MCF 10A (cell line): ENCODE results near the gene GADL1. TPM values are rescaled to one million over a fixed set of nuclear protein-coding genes. Genes with fewer than 3 reads are reported as not detected.

Source experiments
- BruUV-seq: library from RNA; stranded (reverse); fragments of 400-500 nt; replicated peaks from 2 replicates; lab custom pipeline; 2021; lab: Mats Ljungman, UMichigan
- CTCF ChIA-PET: fragments of 300-600 bp; sonication (Branson Sonifier 250); formaldehyde crosslinking; extraction: SDS; loops from one replicate; lab custom pipeline; 2021; ENCODE audit warnings: antibody characterized with exemption, inconsistent platforms; lab: Yijun Ruan, JAX
- POLR2A ChIA-PET: fragments of 300-600, 350-650 bp; sonication (Branson Sonifier 250); formaldehyde crosslinking; extraction: SDS; loops from one replicate; lab custom pipeline; 2020; ENCODE audit warnings: antibody characterized with exemption, inconsistent platforms; lab: Yijun Ruan, JAX
- DNase-seq: peaks from one replicate; pipeline ENCODE4 v3.0.0-alpha.2; 2018; ENCODE audit not compliant: unreplicated experiment
- H3K27ac Mint-ChIP-seq: one replicate; pipeline ENCODE4 v1.8.0; 2022; ENCODE audit warnings: mild to moderate bottlenecking, low read depth, mixed read lengths; ENCODE audit not compliant: unreplicated experiment
- H3K27me3 Mint-ChIP-seq: one replicate; pipeline ENCODE4 v1.8.0; 2022; ENCODE audit warnings: mixed read lengths; ENCODE audit not compliant: insufficient read depth, unreplicated experiment
- H3K36me3 Mint-ChIP-seq: one replicate; pipeline ENCODE4 v1.8.0; 2022; ENCODE audit warnings: mild to moderate bottlenecking, moderate library complexity, mixed read lengths; ENCODE audit not compliant: insufficient read depth, unreplicated experiment
- H3K4me1 Mint-ChIP-seq: one replicate; pipeline ENCODE4 v1.8.0; 2022; ENCODE audit warnings: mixed read lengths; ENCODE audit not compliant: insufficient read depth, unreplicated experiment
- H3K4me3 Mint-ChIP-seq: one replicate; pipeline ENCODE4 v1.8.0; 2022; ENCODE audit warnings: mild to moderate bottlenecking, moderate library complexity, mixed read lengths; ENCODE audit not compliant: unreplicated experiment
- H3K9me3 Mint-ChIP-seq: one replicate; pipeline ENCODE4 v1.8.0; 2022; ENCODE audit warnings: mixed read lengths; ENCODE audit not compliant: unreplicated experiment
- intact Hi-C: fragments of 100-400 bp; cut with micrococcal nuclease; formaldehyde crosslinking; loops from 2 replicates; pipeline ENCODE4 v1.14.1; 2022
- total RNA-seq: library from RNA; stranded (reverse); gene quantifications from 2 replicates; pipeline ENCODE4 v1.2.3, GENCODE V29; 2022
- TF ChIP-seq, protein P1 (sequence below): fragments of 200-600 bp; IDR thresholded peaks from one replicate; pipeline ENCODE4 v1.8.0; 2022; ENCODE audit warnings: antibody characterized with exemption, mild to moderate bottlenecking; ENCODE audit not compliant: unreplicated experiment

The GADL1 gene
- total RNA-seq, 1 experiment from 2014 or later, result not detected

DNA sequence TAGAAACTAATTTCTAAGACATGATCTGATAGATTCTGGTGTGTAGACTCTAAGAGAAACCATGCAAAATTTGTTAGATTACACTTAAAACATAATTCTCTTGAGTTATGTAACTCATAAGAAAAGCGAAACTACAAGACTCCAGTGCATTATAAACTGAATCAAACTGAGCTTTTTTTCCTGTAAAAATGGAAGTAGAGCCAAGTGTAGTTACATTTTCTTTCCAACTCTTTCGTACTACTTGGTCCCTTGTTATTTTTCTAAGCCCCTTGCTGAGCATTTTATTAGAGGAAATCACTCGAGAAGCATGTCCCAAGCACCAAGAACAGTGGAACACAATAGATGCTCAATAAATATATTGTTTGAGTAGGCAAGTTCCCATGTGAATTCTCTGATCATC is 130.2 kb downstream of the GADL1 start:
- CTCF ChIA-PET, result no interaction called here
- H3K9me3 Mint-ChIP-seq, result no peaks in the 10 kb centered on the region
- TF ChIP-seq, protein P1, sequence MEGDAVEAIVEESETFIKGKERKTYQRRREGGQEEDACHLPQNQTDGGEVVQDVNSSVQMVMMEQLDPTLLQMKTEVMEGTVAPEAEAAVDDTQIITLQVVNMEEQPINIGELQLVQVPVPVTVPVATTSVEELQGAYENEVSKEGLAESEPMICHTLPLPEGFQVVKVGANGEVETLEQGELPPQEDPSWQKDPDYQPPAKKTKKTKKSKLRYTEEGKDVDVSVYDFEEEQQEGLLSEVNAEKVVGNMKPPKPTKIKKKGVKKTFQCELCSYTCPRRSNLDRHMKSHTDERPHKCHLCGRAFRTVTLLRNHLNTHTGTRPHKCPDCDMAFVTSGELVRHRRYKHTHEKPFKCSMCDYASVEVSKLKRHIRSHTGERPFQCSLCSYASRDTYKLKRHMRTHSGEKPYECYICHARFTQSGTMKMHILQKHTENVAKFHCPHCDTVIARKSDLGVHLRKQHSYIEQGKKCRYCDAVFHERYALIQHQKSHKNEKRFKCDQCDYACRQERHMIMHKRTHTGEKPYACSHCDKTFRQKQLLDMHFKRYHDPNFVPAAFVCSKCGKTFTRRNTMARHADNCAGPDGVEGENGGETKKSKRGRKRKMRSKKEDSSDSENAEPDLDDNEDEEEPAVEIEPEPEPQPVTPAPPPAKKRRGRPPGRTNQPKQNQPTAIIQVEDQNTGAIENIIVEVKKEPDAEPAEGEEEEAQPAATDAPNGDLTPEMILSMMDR, result no peak
- POLR2A ChIA-PET, result no interaction called here
- no TSS peak for BruUV-seq
- H3K4me3 Mint-ChIP-seq, result no peak overlapping the region
- H3K27me3 Mint-ChIP-seq, result no peaks in the 10 kb centered on the region
- no peak for DNase-seq
- no peaks in the 10 kb centered on the region for H3K36me3 Mint-ChIP-seq
- intact Hi-C loops, result no loop called here
- no peak overlapping the region for H3K27ac Mint-ChIP-seq
- no peaks in the 10 kb centered on the region for H3K4me1 Mint-ChIP-seq

DNA sequence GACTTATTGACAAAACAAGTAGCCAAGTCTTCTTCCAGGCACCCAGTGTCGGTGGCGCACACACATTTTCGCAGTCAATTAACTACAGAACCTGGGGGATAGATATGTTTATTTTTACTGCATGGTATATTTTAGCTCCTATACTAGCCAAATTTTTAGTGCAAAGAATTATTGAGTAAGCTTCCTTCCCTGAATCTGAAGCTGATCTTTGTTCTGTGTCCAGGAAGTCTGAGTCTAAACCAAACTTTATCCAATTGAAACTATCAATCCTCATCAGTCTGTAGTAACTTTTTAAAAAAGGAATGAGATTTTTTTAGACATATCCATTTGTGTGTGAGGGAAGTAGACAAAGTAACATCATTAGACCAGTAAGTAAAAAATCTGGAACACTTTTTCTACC is 133.1 kb downstream of the GADL1 start:
- BruUV-seq, result no TSS peak
- Mint-ChIP-seq H3K4me3 (no peak overlapping the region), H3K36me3 (no peaks in the 10 kb centered on the region), H3K27ac (no peak overlapping the region), H3K4me1 (no peaks in the 10 kb centered on the region), H3K27me3 (no peaks in the 10 kb centered on the region), H3K9me3 (no peaks in the 10 kb centered on the region)
- intact Hi-C loops, result no loop called here
- ChIA-PET CTCF (interaction anchor here (1.2 to 4.5 kb wide), 2 partner anchors 8 to 365 kb away, joined by 4 to 28 read pairs; no protein-coding TSS in a partner anchor), POLR2A (no interaction called here)
- DNase-seq, result no peak
- TF ChIP-seq, protein P1, result no peak

DNA sequence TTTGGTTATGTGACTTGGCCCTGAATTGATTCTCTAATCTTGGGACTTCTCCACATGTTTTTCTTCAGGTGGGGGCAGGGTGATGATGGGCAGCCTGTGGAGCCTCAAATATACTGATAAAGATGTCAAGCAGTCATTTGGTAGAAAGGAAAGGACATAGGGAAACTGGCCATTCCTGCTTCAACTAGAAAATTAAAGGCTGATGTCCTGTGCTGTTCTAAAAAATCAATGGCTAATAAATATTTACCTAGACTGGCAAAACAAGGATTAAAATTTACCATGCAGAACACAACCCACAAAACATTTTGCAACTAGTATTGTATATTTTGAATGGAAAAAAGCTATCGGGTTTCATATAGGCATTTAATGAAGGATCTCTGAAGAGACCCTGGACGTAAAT is 133.7 kb downstream of the GADL1 start:
- POLR2A ChIA-PET, result no interaction called here
- no peak overlapping the region for H3K27ac Mint-ChIP-seq
- CTCF ChIA-PET, result interaction anchor here (1.2 to 4.5 kb wide), 3 partner anchors 8 to 365 kb away, joined by 4 to 28 read pairs (median 4); no protein-coding TSS in a partner anchor

DNA sequence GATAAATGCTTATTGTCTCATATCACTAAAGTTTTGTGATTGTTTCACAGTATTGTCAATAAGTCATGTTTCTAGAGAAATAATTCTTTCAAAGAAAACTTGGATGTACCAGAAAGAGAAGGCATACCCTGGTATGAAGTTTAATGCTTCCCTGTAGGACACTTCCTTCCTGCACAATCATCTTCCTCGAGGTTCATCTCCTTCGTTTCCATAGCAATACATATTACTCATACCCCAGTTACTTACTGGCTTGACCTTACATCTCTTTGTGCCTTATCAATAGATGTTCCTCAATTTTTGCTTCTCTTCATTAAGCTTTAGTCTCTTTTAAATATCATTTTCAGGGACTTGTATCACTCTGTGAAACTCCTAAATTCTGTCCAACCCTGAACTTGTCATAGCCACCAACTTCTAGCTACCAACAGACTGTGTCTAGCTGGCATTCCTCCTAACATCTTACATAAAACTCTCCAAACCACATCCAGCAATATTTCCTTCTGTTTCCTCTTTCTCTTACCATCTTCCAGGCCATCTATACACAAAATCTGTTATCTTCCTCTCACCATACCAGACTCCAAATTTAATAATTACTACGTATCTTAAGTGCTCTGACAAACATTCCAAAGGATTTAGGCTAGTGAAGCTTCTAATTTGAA is 134.3 kb downstream of the GADL1 start:
- Mint-ChIP-seq H3K4me3 (no peak overlapping the region), H3K27me3 (no peaks in the 10 kb centered on the region), H3K4me1 (no peaks in the 10 kb centered on the region), H3K36me3 (no peaks in the 10 kb centered on the region), H3K27ac (no peak overlapping the region), H3K9me3 (no peaks in the 10 kb centered on the region)
- intact Hi-C loops, result no loop called here
- TF ChIP-seq, protein P1, result no peak
- ChIA-PET CTCF (interaction anchor here (1.2 to 4.5 kb wide), 3 partner anchors 9 to 366 kb away, joined by 4 to 28 read pairs (median 4); no protein-coding TSS in a partner anchor), POLR2A (no interaction called here)
- BruUV-seq, result no TSS peak
- DNase-seq, result no peak

More for the DNA sequence above, 133.7 kb downstream of the GADL1 start:
- H3K9me3 Mint-ChIP-seq, result no peaks in the 10 kb centered on the region
- no peaks in the 10 kb centered on the region for H3K4me1 Mint-ChIP-seq
- H3K27me3 Mint-ChIP-seq, result no peaks in the 10 kb centered on the region
- H3K36me3 Mint-ChIP-seq, result no peaks in the 10 kb centered on the region
- H3K4me3 Mint-ChIP-seq, result no peak overlapping the region
- TF ChIP-seq, protein P1, result no peak
- BruUV-seq, result no TSS peak
- DNase-seq, result no peak
- intact Hi-C loops, result no loop called here
